Activated CD8-positive, alpha-beta memory T cell treated with anti-CD3 and anti-CD28 coated beads, Interleukin-2, amount 50 U/mL, for 1 hour (primary cell): ENCODE data around the gene RUNX3.
"Not testable (repeated sequence)": the region's sequence is repeated elsewhere in the genome, so short reads cannot be mapped to it uniquely, and the experiment has no call there.

Experiments used
- DNase-seq: peaks from one replicate; pipeline ENCODE4 v3.0.0-alpha.2; 2020; ENCODE audit errors: extremely low read depth

The RUNX3 gene

DNA sequence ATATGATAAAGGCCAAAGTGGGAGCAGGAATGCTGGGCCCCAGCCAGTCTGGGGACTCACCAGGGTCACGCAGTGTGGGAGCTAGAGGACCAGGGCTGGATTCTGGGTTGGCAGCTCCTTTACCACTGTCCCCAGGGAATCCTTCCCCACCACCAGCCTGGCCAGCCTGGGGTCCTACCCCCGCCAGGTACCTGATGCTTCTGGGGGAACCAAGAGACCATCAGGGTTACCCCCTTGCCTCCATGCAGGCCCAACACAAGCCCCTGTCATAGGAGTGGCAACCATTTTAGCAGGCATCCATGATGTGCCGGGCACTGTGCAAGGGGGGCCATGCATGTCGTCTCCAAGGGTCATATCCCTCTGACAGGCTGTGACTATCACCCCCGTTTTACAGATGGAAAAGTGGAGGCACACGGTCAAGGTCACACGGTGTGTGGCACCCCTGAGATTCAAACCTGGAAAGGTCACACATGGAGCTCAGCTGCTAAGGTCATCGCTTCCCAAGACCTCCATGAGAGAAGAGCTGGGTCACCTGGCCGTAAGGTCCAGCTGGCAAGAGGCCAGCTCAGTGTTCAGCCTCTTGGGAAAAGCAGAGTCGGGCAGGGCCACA is 16.4 kb downstream of the RUNX3 start:
- DNase-seq: no peak

DNA sequence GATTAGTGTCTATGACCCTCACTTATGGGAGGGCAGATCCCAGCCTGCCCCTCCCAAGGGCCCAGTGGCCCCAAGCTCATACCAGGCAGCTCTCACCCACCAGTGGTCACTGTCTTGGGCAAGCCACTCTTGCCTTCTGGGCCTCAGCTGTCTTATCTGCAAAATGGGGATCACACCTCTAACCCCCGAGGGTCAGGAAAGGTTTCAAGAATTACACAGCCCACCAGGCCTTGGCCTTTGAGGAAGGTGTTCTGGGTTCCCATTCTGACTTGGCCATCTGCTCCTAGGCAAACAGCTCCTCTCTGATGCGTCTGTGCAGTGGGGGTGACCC is 16.8 kb downstream of the RUNX3 start:
- DNase-seq: no peak

DNA sequence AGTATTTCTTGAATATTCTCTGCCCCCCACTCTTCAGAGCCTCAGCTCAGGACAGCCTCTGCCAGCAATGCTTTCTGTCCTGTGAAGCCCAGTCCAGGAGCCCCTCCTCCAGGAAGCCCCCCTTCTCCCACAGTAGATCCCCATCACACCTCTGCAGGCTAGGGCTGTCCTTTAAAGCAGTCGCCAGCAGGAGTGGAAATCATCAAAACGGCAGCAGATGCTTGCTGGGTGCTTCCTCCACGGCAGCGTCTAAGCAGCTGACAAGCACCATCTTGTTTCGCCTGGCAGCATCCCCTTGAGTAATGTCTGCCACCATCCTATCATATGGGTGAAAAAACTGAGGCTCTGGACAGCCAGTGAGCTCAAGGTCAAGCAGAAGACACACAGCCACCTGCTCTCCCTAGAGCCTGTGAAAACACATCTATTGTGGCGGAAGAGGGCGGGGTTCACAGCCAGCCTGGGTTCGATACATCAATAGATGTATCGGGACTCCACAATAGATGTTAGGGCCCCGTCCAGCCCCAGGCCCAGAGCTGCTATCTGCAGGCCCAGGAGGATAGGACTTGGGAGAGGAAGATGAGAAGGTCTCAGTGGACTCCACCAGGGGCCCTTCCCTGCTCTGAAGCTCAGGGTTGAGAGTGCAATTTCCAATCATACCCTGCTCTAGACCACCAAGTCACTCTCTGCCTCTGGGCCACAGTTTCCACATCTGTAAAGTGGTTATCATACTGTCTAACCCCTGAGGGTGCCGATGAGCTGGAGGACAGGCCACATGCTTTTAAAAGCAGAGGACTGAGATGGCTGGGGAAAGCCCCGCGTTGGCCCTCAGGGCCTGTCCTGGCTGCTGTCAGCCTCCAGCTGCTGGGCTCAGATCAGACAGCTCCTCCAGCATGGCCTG is 17.5 kb downstream of the RUNX3 start:
- DNase-seq: no peak

DNA sequence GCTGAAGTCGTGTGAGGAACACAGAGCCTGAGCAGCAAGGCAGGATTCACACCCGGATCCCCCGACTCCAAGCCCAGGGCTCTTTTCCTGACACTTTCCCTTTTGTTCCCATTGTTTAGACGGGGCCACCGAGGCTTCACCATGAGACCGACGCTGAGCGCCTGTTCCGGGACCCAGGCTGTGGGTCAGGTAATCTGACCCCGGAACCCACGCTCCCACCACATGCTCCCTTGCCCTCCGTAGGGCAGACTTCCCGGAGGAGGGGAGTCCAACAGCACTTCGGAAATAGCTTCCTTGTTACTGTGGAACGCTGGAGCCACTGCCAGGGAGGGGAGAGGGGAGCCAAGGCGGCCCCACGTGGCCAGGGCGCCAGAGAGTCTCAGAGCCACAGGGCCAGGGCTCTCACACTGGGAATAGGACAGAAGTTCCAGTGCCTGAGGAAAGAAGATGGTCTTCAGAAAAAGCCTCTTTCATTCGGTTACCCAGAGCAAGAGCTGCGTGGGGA is 18.4 kb downstream of the RUNX3 start:
- DNase-seq: no peak

DNA sequence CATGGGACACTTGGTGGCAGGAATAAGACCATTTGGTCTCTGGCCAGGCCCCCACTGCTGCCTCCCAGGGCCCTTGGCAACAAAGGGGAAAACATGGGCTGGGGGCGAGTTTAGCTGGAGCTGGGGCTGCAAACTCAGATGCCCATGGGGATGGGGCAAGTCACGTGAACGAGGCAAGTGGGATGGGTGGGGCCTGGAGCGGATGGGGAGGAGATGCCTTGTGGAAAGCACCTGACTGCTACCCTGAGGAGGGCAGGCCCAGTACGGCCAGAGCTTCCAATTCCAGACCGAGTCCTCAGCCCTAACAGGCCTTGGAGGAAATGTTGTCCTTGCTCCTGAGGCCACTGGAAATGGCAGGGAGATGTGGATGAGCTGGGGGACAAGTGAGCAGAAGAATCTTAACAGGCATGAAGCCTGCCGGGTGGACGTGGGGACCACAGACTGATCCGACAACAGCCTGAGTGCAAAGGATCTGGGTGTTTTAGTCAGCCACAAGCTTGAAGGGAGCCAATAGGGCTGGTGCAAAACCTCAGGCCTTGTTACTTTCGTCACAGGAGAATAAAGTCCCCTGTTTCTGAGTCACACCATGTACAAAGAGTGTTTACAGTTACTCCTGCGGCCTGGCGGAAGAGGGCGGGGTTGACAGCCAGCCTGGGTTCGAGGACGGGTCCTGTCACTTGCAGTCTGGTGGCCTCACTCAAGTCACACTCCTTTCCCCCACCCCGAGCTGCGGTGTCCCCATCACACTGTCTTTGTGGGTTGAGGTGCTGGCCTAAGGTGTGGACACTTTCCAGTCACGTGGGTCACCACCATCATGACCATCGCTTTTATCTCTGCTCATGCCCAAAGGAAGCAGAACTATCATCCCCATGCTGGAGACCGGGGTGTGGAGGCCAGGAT is 19.1 kb downstream of the RUNX3 start:
- peak; percentile 80 for DNase-seq

DNA sequence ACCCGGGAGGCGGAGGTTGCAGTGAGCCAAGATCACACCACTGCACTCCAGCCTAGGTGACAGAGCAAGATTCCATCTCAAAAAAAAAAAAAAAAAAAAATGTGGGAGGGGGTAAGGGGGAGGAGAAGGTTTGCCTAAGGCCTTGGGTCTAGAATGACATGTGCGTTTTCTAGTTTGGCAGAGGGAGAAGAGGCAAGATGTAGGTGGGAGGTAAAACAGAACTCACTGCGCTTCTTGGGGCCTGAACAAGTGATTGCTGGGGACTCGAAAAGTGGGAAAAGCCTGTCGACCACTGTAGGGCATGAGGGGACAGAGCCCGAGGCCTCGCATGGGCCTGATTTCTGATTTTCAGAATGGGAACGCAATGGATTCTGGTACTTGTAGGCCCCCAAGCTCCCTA is 19.9 kb downstream of the RUNX3 start:
- no peak for DNase-seq

DNA sequence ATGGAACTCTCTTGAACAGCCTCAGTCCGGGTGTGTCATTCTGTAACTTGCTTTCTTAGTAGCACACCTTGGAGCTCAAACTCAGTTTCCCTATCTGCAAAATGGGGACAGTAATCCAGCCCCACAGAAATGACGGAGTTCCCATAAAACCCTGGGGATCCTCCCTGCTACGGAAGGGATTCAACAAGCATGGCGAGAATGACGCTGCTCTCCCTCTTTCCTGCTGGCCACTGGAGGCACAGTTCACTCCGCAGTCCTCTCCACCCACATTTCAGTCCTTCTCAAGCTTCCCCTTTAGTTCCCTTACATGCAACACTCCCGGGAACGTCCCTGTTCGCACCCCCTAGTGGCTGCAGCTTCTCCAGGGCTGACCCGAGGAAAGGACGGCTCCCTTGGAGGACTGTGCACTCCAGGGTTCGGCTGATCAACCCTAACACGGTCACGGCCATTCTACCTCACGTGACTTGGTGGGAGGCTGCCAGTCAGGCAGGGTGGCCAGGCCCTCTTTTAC is 20.6 kb downstream of the RUNX3 start:
- DNase-seq: no peak

DNA sequence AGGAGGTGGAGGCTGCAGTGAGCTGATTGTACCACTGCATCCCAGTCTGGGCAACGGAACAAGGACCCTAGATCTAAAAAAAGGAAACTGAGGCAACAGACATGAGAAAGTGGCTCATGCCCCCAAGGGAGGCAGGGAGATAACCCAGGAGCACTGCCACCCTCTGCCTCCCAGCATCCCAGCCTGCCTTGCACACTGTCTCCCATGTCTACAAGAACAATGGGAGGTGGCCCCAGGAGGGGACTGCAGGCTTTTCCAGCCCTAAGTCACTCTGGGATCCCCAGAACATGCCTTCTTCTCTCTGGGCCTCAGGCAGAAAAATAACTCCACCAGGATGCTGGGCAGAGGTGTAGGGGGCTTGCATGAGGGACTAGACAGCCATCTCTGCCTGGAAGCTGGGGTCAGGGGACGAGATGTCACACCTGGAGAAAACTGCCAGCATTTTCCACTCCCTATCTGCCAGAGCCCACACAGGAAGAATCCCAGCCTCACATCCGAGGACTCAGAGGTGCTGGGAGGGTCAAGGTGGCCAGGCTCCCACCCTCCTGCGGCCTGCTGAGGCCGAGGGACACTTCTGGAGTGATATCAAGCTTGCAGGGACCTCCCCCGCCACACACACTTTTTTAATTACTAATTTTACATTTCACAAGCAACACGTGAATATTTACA is 21.4 kb downstream of the RUNX3 start:
- DNase-seq: no peak

DNA sequence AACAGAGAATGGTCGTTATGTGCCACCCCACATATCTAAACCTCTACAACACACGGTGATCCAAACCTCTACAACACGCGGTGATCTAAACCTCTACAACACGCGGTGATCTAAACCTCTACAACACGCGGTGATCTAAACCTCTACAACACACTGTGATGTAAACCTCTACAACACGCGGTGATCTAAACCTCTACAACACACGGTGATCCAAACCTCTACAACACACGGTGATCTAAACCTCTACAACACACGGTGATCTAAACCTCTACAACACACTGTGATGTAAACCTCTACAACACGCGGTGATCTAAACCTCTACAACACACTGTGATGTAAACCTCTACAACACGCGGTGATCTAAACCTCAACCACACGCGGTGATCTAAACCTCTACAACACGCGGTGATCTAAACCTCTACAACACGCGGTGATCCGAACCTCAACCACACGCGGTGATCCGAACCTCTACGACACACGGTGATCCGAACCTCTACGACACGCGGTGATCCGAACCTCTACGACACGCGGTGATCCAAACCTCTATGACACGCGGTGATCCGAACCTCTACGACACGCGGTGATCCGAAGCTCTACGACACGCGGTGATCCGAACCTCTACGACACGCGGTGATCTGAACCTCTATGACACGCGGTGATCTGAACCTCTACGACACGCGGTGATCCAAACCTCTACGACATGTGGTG is 22.3 kb downstream of the RUNX3 start:
- DNase-seq: not testable (repeated sequence)

DNA sequence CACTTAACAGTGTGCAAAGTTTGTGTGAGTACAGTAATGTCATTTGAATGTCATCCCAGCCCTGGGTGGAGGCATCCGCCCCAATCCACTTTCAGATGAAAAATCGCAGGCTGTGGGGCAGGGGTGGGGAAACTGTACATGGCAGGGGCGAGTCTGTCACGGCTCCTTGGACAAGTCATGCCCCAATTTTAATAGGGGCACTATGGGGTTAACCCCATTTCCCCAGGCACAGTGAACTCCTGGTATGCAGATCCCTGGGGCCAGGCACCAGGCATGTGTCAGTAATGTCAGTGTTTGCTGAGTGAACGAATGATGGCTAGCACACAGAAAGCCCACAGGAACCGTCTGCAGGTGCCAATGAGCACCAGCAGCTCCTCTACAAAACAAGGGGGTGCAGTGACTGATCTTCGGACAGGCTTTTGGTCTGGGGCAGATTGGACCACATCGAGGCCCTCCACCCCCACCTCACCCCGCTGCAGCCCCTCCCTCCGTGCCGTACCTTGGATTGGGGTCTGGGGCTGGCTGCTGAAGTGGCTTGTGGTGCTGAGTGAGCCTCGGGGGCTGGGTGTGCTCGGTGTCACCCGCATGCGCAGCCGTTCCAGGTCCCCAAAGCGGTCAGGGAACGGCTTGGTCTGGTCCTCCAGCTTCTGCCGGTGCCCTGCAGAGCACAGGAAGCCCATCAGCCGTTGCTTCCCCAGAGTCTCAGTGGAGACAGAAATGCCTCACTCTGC is 23.2 kb downstream of the RUNX3 start:
- no peak for DNase-seq

DNA sequence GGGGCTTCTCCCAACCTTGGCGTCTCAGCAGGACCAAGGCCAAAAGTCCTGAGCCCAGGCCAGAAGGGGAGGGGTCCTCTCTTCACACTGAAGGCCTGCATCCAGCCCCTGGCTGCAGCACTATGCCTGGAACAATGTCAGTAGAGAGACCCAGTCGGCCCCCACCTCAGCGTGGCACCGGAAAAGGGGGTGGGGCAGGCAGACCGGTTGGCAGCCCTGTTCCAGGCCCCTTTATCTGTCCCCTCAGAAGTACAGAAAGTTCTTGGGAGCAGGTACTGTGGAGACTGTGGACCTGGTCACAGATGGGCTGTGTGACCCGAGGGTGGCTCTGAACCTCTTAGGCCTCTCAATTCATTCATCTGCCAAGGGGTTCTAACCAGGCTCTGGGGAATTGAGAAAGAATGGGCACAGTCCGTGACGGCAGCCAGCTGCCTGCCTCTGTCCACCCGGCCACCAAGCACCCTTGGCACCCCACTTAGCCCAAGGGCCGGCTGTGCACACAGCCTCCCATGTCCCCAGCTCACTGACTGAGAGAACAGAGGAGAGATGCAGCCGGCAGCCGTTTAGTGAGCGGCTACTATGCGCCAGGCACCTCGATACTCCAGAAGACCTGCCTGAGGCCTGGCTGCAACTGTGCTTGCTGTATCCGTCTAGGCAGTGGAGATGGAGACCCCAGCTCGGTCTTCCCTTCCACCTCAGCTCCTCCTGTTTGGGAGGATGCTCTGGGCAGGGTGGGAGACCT is 23.9 kb downstream of the RUNX3 start:
- DNase-seq: no peak

DNA sequence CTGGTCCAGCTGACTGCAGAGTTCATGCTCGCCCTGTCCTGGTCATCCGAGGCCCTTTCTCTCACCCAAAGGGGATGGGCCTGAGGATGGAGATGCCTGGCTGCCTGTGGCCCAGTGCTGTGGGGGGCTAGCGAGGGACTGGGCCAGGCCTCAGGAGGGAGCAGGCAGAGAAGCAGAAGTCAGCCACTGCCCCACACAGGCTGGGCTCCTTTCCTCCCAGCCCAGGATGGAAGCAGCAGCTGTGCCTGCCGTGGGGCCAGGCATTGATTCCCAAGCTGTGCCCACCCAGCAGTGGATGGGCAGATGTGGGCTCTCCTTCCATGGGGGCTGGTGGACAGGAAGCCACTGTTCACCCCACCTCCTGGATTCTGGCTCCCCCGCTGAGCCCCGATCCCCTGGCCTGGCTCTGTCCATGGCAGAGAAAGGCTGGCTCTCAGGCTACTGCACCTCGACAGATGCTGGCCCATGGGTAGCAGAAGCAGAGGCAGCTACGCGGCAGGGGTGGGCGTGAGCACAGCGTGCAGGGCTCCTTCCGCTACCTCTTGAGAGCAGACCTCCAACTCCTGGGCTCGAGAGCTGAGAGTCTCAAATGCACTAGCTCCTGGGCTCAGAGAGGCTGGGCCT is 24.6 kb downstream of the RUNX3 start:
- no peak for DNase-seq

DNA sequence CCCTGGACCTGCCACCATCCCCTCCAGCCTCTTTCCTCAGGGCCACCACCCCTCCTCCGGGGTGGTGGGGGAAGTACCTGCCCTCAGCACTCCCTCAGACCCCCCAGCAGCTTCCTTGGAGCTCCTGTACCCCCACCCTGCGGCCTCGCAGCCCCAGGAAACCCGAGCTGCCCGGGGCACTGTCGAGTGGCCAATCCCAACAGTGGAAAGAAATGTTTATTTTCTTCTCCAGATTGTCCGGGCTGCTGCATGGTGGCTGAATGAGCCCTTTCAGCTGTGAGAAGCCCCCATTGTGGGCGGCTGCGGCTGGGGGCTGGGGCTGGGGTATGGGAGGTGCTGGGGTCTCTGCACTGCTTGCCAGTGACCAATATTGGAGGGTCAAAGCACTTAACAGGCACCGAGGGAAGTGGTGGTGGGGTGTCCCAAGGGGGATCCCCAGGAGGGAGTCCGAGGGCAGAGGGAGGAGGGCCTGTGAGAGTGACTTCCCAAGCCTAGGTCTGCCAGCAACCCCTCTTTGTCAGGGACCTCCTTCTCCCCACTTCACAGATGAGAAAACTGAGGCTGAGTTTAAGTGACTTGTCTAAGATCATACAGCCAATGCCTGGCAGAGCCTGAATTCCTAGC is 25.2 kb downstream of the RUNX3 start:
- no peak for DNase-seq

DNA sequence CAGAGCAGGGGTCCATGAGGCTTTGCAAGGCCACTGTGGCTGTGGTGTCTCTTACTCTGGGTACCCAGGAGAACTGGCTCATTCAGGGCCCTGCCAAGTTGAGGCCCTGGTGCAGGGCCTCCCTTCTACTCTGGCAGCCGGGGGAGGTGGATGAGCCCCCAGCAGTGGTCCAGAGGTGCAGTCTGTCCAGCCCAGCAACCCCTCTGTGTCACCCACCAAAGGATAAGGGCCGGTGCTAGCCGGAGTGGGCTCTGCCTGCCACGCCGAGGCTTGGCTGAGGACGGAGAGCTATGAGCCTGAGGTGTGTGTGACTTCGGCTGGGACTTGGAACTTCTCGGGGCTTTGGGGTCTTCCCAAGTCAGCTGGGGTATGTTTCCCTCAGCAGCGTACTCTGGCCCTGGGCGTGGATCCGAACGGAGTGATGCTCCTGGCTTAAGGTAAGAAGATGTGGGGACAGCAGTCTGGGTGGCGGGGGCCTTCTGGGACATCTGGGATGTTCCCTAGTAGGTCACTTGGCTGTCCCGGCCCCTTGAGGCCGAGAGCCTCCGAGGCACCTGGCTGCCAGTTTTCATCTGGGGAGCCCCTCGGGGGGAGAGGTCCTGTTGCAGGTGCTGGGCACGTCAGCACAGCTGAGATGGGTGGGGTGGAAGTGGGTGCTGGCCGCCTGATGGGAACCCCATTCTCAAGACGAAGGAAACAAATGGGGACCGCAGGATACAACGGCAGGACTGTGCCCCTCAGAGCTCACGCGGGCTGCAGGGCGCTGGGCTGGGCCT is 25.9 kb downstream of the RUNX3 start:
- no peak for DNase-seq

DNA sequence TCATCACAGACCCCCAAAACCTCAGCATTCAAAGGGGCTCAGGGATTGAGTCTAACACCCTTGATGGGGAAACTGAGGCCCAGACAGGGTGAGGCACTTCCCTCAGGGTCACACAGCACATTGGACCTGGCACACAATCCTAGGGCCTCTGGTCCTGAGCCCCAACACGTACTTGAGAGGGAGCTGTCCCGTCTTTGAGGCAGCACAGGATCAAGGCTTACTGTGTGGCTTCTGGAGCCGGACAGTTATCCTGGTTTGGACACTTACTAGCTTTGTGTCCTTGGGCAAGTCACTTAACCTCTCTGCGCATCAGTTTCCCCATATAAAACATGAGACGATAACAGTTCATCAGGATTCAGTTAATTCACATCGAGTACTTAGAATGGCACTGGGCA is 26.5 kb downstream of the RUNX3 start:
- no peak for DNase-seq

DNA sequence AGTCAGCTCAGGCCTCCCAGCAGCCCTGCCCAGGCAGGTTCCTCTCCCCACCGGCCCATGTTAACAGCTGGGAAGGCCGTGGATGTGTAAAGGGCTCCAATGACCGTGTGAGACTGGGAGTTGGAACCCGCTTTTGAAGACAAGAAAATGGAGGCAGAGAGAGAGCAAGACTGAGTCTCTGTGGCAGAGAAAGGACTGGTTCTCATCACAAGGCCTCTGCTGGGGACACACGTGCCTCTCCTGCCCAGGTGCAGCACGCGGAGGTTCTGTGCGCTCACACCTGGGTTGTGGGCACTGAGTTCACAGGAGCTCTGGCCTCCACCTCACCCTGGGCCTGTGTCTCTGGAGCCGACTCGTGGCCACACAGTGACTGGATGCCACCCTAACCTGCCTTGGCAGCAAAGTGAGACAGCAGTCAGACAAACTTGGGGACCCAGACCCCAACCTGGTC is 27.0 kb downstream of the RUNX3 start:
- no peak for DNase-seq

DNA sequence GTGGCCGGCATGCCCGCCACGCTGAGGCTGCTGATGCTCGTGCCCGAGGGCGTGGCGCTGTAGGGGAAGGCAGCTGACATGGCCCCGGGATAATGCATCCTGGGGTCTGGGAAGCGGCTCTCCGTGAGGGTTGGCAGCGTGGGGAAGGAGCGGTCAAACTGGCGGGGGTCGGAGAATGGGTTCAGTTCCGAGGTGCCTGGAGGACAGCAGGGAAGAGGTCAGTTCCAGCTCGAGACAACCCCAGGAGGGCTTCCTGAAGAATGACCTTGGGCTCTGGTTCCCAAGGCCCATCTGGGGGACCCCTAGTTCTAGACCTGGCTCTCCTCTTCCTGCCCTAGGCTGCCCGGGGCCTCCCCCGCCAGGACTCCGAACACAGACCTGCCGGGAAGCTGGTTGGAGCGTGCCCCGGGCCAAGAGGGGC is 27.6 kb downstream of the RUNX3 start:
- DNase-seq: no peak
